Body of pancreas (tissue), 4 donors: ENCODE measurements around the gene AJAP1. TPM values are rescaled to one million over a fixed set of nuclear protein-coding genes. Genes with fewer than 3 reads are reported as not detected.

Experiments
- ATAC-seq: fragments of 150-250 bp; one replicate; pipeline ENCODE4 v1.9.1; 2016
- DNase-seq, 4 donors: peaks; one replicate each; pipeline ENCODE4 v3.0.0-alpha.2; 2019
- H3K27ac ChIP-seq, 4 donors: fragments of 200-600 bp; sonication (generic); 1 replicate in 3 of 4; 2 replicates in 1 of 4; pipeline versions ENCODE4 v1.5.1 to v1.6.1; 2016 to 2019; ENCODE audit warnings: mild to moderate bottlenecking in 1 of 4, mixed read lengths in 1 of 4, moderate library complexity in 1 of 4
- H3K27me3 ChIP-seq, 2 donors: fragments of 200-600 bp; sonication (generic); one replicate each; pipeline ENCODE4 v1.6.0; 2016; ENCODE audit warnings: mild to moderate bottlenecking in 1 of 2
- H3K36me3 ChIP-seq, 2 donors: fragments of 200-600 bp; sonication (generic); replicated peaks in 1 of 2; 2 replicates each; pipeline ENCODE4 v1.5.1; 2016; ENCODE audit warnings: low read depth in 2 of 2; ENCODE audit not compliant: insufficient read depth in 1 of 2
- H3K4me1 ChIP-seq: fragments of 200-600 bp; sonication (generic); one replicate; pipeline ENCODE4 v1.6.0; 2016
- H3K4me3 ChIP-seq, 2 donors: fragments of 200-600 bp; sonication (generic); 1 replicate in 1 of 2; 2 replicates in 1 of 2; pipeline ENCODE4 v1.5.1; 2016 to 2019
- H3K9me3 ChIP-seq, 3 donors: fragments of 200-600 bp; sonication (generic); 1 replicate in 2 of 3; 2 replicates in 1 of 3; pipeline ENCODE4 v1.5.1; 2016
- POLR2A ChIP-seq, 3 donors: fragments of 450-650 bp; IDR thresholded peaks; one replicate each; pipeline ENCODE4 v1.6.1; 2016; ENCODE audit warnings: antibody characterized with exemption in 3 of 3, mild to moderate bottlenecking in 2 of 3
- WGBS, 2 donors: methylation state at CpG; one replicate each; pipeline ENCODE4 v1.1.5; 2017; 5-methylcytosine and 5-hydroxymethylcytosine counted together
- intact Hi-C: fragments of 100-400 bp; cut with DNase I; formaldehyde crosslinking; loops from one replicate; pipeline ENCODE4 v1.15.1; 2023
- total RNA-seq, 2 donors: library from RNA; depleted of rRNA; stranded (reverse); fragments of >200 nt; gene quantifications; one replicate each; pipeline ENCODE4 v1.1.0, GENCODE V29; 2016
- TF ChIP-seq, protein P1 (sequence below), 7 experiments: fragments of 450-650 bp in 4 of 7; fragments of 200-600 bp in 3 of 7; sonication (generic) in 3 of 7; IDR thresholded peaks; one replicate each; pipeline ENCODE4 v1.5.1; 2016 to 2019; ENCODE audit warnings: antibody characterized with exemption in 7 of 7

The AJAP1 gene
- total RNA-seq, 2 donors from 2014 or later: 0.66 to 2.9 TPM

DNA sequence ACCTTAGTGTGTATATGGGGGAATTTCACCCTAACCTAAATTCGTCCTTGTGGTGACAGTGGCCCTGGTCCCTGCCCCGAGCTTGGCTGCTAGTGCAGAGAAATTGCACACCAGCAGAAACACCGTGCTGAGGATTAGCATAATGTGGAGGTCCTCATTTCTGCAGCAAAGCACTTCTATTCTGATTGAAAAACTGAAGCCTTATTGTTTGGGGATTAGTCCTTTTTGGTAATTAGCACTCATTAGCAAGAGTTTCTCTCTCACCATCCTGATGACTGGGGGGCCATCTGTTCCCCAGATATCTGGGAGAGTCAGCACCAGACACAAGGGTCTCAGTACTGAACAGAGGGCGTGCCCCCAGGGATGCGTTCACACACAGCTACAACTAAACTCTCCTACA is 55.2 kb downstream of the AJAP1 start:
- no peaks in the 10 kb centered on the region for H3K9me3 ChIP-seq
- H3K36me3 ChIP-seq: no peaks in the 10 kb centered on the region
- peaks cover 10% of the 10 kb centered on the region for H3K4me1 ChIP-seq
- intact Hi-C loops: no loop called here
- 81 to 90% methylated on average over 5 of the region's 5 CpGs for WGBS, 2 donors
- no peak for DNase-seq
- no peaks in the 10 kb centered on the region for H3K27me3 ChIP-seq
- ATAC-seq: no peak
- H3K27ac ChIP-seq: no peak overlapping the region
- TF ChIP-seq, protein P1, sequence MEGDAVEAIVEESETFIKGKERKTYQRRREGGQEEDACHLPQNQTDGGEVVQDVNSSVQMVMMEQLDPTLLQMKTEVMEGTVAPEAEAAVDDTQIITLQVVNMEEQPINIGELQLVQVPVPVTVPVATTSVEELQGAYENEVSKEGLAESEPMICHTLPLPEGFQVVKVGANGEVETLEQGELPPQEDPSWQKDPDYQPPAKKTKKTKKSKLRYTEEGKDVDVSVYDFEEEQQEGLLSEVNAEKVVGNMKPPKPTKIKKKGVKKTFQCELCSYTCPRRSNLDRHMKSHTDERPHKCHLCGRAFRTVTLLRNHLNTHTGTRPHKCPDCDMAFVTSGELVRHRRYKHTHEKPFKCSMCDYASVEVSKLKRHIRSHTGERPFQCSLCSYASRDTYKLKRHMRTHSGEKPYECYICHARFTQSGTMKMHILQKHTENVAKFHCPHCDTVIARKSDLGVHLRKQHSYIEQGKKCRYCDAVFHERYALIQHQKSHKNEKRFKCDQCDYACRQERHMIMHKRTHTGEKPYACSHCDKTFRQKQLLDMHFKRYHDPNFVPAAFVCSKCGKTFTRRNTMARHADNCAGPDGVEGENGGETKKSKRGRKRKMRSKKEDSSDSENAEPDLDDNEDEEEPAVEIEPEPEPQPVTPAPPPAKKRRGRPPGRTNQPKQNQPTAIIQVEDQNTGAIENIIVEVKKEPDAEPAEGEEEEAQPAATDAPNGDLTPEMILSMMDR (IDR thresholded peaks at IDR 0.05): no peak
- TF ChIP-seq POLR2A (IDR thresholded peaks at IDR 0.05): no peak
- no peak overlapping the region for H3K4me3 ChIP-seq

DNA sequence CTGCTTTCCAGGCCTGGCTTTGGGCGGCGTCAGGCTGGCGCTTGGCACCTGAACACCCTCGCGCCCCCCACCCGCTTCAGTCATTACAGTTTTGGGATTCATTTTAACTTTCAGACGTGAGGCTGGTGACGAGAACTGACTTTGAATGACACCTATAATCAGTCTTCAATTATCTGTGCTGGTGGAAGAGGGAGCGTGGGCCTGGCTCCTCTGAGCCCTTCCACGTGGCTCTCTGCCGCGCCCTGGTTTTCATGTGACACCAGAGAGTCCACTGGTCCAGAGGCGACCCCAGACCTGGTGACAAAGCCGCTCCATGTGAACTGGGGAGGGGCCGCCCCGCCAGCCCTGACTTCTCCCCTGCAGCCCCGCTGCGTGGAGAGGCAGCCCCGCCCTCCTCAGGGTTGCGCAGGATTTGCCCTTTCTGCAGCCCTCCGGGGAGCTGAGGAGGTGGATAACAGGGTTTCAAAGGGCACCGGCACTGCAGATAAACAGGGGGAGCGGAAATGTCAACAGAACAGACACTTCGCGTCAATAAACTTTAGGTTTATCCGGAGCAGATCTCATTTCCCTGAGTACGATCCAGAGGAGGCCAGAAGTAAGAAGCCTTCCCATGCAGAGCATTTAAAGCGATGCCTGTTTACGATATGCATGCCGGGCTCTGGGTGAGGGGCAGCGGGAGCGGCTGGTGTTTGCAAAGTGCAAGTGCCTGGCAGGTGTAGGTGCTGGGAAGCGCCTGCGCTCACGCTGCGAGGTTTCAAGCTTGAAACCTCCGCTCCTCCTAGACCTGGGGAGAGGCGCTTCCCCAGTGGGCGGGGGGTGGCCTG is 56.4 kb downstream of the AJAP1 start:
- DNase-seq: peak in 1 of 4 donors; percentile 19
- ATAC-seq: no peak
- intact Hi-C loops: no loop called here
- Histone ChIP-seq H3K9me3 (no peaks in the 10 kb centered on the region), H3K27ac (no peak overlapping the region), H3K36me3 (no peaks in the 10 kb centered on the region), H3K27me3 (no peaks in the 10 kb centered on the region), H3K4me1 (peaks cover 10% of the 10 kb centered on the region), H3K4me3 (no peak overlapping the region)
- TF ChIP-seq POLR2A (IDR thresholded peaks at IDR 0.05): no peak
- TF ChIP-seq, protein P1 (IDR thresholded peaks at IDR 0.05): no peak
- WGBS, 2 donors: 27 to 37% methylated on average over 25 to 39 of the region's 39 CpGs

DNA sequence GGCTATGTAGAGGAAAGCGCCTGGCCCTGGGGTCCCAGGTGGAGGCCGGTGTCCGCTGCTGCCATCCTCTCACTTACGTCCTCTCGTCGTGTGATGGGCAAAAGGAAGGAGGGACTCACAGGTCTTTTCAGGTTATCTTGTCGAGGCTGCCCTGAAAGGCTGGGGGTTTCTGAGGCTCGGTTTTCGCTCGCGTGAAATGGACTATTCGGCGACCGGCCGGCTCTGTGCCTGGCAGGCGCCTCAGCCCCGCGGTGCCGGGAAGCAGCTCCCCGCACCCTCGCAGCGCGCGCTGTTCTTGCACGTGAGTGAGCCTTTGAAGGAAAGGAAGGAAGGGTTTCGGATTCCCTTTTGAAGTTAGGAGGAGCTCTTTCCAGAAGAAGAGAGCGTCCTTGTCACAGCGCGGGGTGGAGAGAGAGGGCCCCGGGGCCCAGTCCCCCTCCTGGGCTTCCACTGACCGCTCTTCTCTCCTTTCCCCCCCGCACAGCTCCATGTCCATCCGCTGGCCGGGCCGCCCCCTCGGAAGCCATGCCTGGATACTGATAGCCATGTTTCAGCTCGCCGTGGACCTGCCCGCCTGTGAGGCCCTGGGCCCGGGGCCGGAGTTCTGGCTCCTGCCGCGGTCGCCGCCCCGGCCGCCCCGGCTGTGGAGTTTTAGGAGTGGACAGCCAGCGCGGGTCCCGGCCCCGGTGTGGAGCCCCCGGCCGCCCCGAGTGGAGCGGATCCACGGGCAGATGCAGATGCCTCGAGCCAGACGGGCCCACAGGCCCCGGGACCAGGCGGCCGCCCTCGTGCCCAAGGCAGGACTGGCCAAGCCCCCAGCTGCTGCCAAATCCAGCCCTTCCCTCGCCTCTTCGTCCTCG is 57.2 kb downstream of the AJAP1 start:
- Histone ChIP-seq H3K4me1 (peaks cover 10% of the 10 kb centered on the region), H3K9me3 (no peaks in the 10 kb centered on the region), H3K4me3 (no peak overlapping the region), H3K36me3 (no peaks in the 10 kb centered on the region), H3K27ac (no peak overlapping the region), H3K27me3 (no peaks in the 10 kb centered on the region)
- no peak for TF ChIP-seq POLR2A (IDR thresholded peaks at IDR 0.05)
- TF ChIP-seq, protein P1 (IDR thresholded peaks at IDR 0.05): no peak
- ATAC-seq (no peak), DNase-seq (no peak)
- intact Hi-C loops: no loop called here
- WGBS, 2 donors: 39 to 45% methylated on average over 39 to 54 of the region's 66 CpGs

DNA sequence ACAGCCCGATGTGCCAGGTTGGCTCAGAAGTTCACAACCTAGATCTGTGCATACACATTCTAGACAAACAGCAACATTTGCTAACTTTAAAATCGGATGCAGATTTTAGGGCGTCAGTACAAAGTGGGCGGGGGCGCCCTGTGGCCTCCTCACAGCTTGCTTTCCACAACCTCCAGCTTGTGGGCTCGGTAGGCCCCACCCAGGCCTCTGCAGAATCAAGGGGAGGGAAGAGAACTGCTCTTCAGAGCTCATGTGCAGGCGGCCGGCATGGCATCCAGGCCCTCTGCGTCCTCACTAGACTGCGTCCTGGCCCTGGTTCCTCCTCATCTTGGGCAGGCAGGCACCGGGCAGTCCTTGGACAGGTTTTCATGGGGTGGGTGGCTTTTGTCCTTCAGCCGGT is 59.3 kb downstream of the AJAP1 start:
- intact Hi-C loops: no loop called here
- H3K9me3 ChIP-seq: no peaks in the 10 kb centered on the region
- WGBS, 2 donors: 63 to 75% methylated on average over 10 to 12 of the region's 12 CpGs
- H3K36me3 ChIP-seq: no peaks in the 10 kb centered on the region
- no peaks in the 10 kb centered on the region for H3K27me3 ChIP-seq
- H3K4me3 ChIP-seq: no peak overlapping the region
- ATAC-seq: no peak
- peaks cover 10% of the 10 kb centered on the region for H3K4me1 ChIP-seq
- H3K27ac ChIP-seq: no peak overlapping the region
- no peak for DNase-seq
- TF ChIP-seq, protein P1 (IDR thresholded peaks at IDR 0.05): no peak
- TF ChIP-seq POLR2A (IDR thresholded peaks at IDR 0.05): no peak
